ENCODE results near the gene GRID2IP.

Gene GRID2IP

DNA sequence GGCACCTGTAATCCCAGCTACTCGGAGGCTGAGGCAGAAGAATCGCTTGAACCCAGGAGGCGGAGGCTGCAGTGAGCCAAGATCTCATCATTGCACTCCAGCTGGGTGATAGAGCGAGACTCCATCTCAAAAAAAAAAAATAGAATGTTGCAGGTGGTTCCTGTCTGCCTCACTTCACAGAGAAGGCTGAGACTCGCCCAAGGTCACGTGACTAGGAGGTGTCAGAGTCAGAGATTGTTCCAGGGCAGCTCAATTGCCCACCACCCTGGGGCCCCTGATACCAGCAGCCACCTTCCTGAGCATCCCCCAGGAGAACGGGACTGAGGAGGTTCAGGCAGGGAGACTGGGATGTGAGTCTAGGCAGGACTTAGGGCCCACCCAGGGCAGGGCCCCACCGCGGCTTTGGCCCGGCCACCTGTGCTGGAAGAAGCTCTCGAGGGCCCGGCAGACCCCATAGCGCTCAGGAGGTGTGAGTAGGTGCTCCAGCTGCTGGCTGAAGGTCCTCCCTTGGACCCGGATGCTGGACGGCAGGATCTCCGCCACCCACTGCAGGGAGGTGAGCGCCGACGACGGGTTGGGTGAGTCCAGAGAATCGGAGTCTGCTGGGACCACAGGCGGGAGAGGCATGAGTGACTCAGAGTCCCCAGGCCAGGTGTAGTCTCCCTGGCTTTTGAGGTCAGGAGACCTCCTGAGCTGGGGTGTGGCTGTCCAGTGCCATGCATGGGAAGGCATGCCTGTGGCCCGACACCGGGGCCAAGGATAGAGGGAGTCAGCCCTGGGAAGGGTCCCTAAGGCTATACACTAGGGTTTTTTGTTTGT lies 30.9 kb downstream of the GRID2IP start:
- Histone ChIP-seq H3K9ac (ENCODE audit: low read length) (no peak overlapping the region), H3K36me3 (ENCODE audit: low read length) (no peaks in the 10 kb centered on the region), H3K4me3 (ENCODE audit: insufficient read depth, low read length, poor library complexity, severe bottlenecking) (no peak overlapping the region), H2AFZ (ENCODE audit: low read depth, low read length, severe bottlenecking) (no peak overlapping the region), H3K4me2 (ENCODE audit: low read depth, low read length, poor library complexity, severe bottlenecking) (no peak overlapping the region), H3K27ac (ENCODE audit: low read depth, low read length) (no peak overlapping the region), H4K20me1 (ENCODE audit: low read depth, low read length) (no peaks in the 10 kb centered on the region), H3F3A (ENCODE audit: insufficient read depth) (no peaks in the 10 kb centered on the region), H3K79me2 (ENCODE audit: insufficient read depth, low read length) (no peaks in the 10 kb centered on the region), H3K9me2 (replicated peaks; ENCODE audit: insufficient read depth, low read length) (no peaks in the 10 kb centered on the region), H3K9me3 (ENCODE audit: insufficient read depth, low read length) (no peaks in the 10 kb centered on the region), H3K27me3 (ENCODE audit: low read length) (no peaks in the 10 kb centered on the region)
- TF ChIP-seq, protein P1, sequence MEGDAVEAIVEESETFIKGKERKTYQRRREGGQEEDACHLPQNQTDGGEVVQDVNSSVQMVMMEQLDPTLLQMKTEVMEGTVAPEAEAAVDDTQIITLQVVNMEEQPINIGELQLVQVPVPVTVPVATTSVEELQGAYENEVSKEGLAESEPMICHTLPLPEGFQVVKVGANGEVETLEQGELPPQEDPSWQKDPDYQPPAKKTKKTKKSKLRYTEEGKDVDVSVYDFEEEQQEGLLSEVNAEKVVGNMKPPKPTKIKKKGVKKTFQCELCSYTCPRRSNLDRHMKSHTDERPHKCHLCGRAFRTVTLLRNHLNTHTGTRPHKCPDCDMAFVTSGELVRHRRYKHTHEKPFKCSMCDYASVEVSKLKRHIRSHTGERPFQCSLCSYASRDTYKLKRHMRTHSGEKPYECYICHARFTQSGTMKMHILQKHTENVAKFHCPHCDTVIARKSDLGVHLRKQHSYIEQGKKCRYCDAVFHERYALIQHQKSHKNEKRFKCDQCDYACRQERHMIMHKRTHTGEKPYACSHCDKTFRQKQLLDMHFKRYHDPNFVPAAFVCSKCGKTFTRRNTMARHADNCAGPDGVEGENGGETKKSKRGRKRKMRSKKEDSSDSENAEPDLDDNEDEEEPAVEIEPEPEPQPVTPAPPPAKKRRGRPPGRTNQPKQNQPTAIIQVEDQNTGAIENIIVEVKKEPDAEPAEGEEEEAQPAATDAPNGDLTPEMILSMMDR (IDR thresholded peaks at IDR 0.05; ENCODE audit: insufficient read depth, low read length, poor library complexity, severe bottlenecking): no peak
- TF ChIP-seq EZH2phosphoT487 (conservative IDR thresholded peaks at IDR 0.05; ENCODE audit: low read length): no peak

DNA sequence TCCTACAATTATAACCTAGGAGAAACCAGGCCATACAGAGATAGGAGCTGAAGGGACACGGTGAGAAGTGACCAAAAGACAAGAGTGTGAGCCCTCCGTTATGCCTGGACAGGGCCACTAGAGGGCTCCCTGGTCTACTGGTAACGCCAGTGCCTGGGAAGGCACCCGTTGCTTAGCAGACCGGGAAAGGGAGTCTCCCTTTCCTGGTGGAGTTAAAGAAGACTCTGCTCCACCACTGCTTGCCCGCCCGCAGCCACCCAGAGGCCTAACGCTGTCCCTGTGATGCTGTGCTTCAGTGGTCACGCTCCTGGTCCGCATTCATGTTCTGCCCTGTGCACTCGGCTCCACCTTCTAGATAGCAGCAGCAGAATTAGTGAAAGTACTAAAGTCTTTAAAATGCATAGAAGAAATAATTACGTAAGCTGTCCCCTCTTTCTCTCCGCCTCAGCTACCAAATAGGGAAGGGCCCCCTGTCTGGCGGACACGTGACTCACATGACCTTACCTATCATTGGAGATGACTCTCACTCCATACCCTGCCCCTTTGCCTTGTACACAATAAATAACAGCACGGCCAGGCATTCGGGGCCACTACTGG lies 34.8 kb downstream of the GRID2IP start:
- Histone ChIP-seq H2AFZ (ENCODE audit: low read depth, low read length, severe bottlenecking) (peak overlapping the region; percentile 62), H3K9ac (ENCODE audit: low read length) (peak overlapping the region; percentile 38; the same call in 1 of the 2 replicates), H4K20me1 (ENCODE audit: low read depth, low read length) (no peaks in the 10 kb centered on the region), H3K27ac (ENCODE audit: low read depth, low read length) (no peak overlapping the region), H3K9me3 (ENCODE audit: insufficient read depth, low read length) (no peaks in the 10 kb centered on the region), H3K9me2 (replicated peaks; ENCODE audit: insufficient read depth, low read length) (no peaks in the 10 kb centered on the region), H3K36me3 (ENCODE audit: low read length) (no peaks in the 10 kb centered on the region), H3K4me2 (ENCODE audit: low read depth, low read length, poor library complexity, severe bottlenecking) (peak overlapping the region; percentile 59), H3F3A (ENCODE audit: insufficient read depth) (no peaks in the 10 kb centered on the region), H3K27me3 (ENCODE audit: low read length) (no peaks in the 10 kb centered on the region), H3K4me3 (ENCODE audit: insufficient read depth, low read length, poor library complexity, severe bottlenecking) (peak overlapping the region; percentile 30), H3K79me2 (ENCODE audit: insufficient read depth, low read length) (no peaks in the 10 kb centered on the region)
- TF ChIP-seq EZH2phosphoT487 (conservative IDR thresholded peaks at IDR 0.05; ENCODE audit: low read length): no peak
- TF ChIP-seq, protein P1 (IDR thresholded peaks at IDR 0.05; ENCODE audit: insufficient read depth, low read length, poor library complexity, severe bottlenecking): peak; percentile 92

GRCh38 chr7:6513541-6513940 lies 37.7 kb downstream of the GRID2IP start:
- TF ChIP-seq EZH2phosphoT487 (conservative IDR thresholded peaks at IDR 0.05; ENCODE audit: low read length): no peak
- TF ChIP-seq, protein P1 (IDR thresholded peaks at IDR 0.05; ENCODE audit: insufficient read depth, low read length, poor library complexity, severe bottlenecking): no peak
- Histone ChIP-seq H3K9me3 (ENCODE audit: insufficient read depth, low read length) (no peaks in the 10 kb centered on the region), H3K4me2 (ENCODE audit: low read depth, low read length, poor library complexity, severe bottlenecking) (no peak overlapping the region), H3K27me3 (ENCODE audit: low read length) (no peaks in the 10 kb centered on the region), H2AFZ (ENCODE audit: low read depth, low read length, severe bottlenecking) (no peak overlapping the region), H3K4me3 (ENCODE audit: insufficient read depth, low read length, poor library complexity, severe bottlenecking) (no peak overlapping the region), H3F3A (ENCODE audit: insufficient read depth) (no peaks in the 10 kb centered on the region), H3K27ac (ENCODE audit: low read depth, low read length) (no peak overlapping the region), H3K9me2 (replicated peaks; ENCODE audit: insufficient read depth, low read length) (no peaks in the 10 kb centered on the region), H3K36me3 (ENCODE audit: low read length) (no peaks in the 10 kb centered on the region), H4K20me1 (ENCODE audit: low read depth, low read length) (no peaks in the 10 kb centered on the region), H3K79me2 (ENCODE audit: insufficient read depth, low read length) (no peaks in the 10 kb centered on the region), H3K9ac (ENCODE audit: low read length) (no peak overlapping the region)

All from SU-DHL-6 (cell line).